SK-N-SH (cell line): ENCODE data around the gene TMCC2. TPM values are rescaled to one million over a fixed set of nuclear protein-coding genes. Genes with fewer than 3 reads are reported as not detected.

Experiments used
- CTCF ChIA-PET: fragments of 300-600, 350-600 bp; formaldehyde crosslinking; extraction: SDS; loops from one replicate; lab custom pipeline; 2021; lab: Yijun Ruan, JAX
- POLR2A ChIA-PET: fragments of 350-600 bp; sonication (Branson Sonifier 250); formaldehyde crosslinking; extraction: SDS; loops from one replicate; lab custom pipeline; 2020; ENCODE audit warnings: antibody characterized with exemption, inconsistent platforms; lab: Yijun Ruan, JAX
- DNase-seq: peaks from one replicate; pipeline ENCODE4 v3.0.0; 2012
- H2AFZ ChIP-seq: fragments of 200-600 bp; sonication (generic); 2 replicates; pipeline ENCODE4 v1.8.1; 2016; ENCODE audit warnings: antibody characterized with exemption, mild to moderate bottlenecking, low read depth
- H3F3A ChIP-seq: fragments of 200-600 bp; sonication (generic); replicated peaks from 2 replicates; pipeline ENCODE3; 2016; ENCODE audit warnings: antibody characterized with exemption, mild to moderate bottlenecking; ENCODE audit not compliant: insufficient read depth
- H3K27ac ChIP-seq, 2 experiments: fragments of 200-500 bp in 1 of 2; fragments of 200-600 bp in 1 of 2; sonication (Bioruptor generic) in 1 of 2; sonication (generic), shearing (Covaris generic) in 1 of 2; 2 replicates each; pipeline versions ENCODE4 v1.5.1 to v1.6.1; 2014 to 2016; ENCODE audit warnings: low read depth in 2 of 2, inconsistent platforms in 1 of 2, low read length in 1 of 2, mild to moderate bottlenecking in 1 of 2, mixed read lengths in 1 of 2
- H3K27me3 ChIP-seq: fragments of 200-600 bp; sonication (generic), shearing (Covaris generic); 2 replicates; pipeline ENCODE4 v1.6.1; 2016; ENCODE audit warnings: mixed run types; ENCODE audit not compliant: insufficient read depth
- H3K36me3 ChIP-seq, 2 experiments: fragments of 200-500 bp in 1 of 2; fragments of 200-600 bp in 1 of 2; sonication (Bioruptor generic) in 1 of 2; sonication (generic) in 1 of 2; replicated peaks in 1 of 2; 2 replicates each; pipeline versions ENCODE3 to v1.5.1; 2014 to 2016; ENCODE audit warnings: low read length in 1 of 2, mild to moderate bottlenecking in 1 of 2; ENCODE audit not compliant: insufficient read depth in 2 of 2, control insufficient read depth in 1 of 2
- H3K4me1 ChIP-seq, 2 experiments: fragments of 200-500 bp in 1 of 2; fragments of 200-600 bp in 1 of 2; sonication (Bioruptor generic) in 1 of 2; sonication (generic), shearing (Covaris generic) in 1 of 2; 2 replicates each; pipeline versions ENCODE4 v1.5.1 to v1.6.1; 2014 to 2016; ENCODE audit warnings: low read depth in 1 of 2, low read length in 1 of 2, mixed run types in 1 of 2; ENCODE audit not compliant: insufficient read depth in 2 of 2, control insufficient read depth in 1 of 2
- H3K4me2 ChIP-seq: fragments of 200-600 bp; sonication (generic), shearing (Covaris generic); 2 replicates; pipeline ENCODE4 v1.6.1; 2017; ENCODE audit warnings: mixed run types
- H3K4me3 ChIP-seq, 2 experiments: fragments of 200-500 bp in 1 of 2; fragments of 200-600 bp in 1 of 2; sonication (Bioruptor generic) in 1 of 2; sonication (generic), shearing (Covaris generic) in 1 of 2; 2 replicates each; pipeline versions ENCODE4 v1.5.1 to v1.8.1; 2014 to 2016; ENCODE audit warnings: low read depth in 2 of 2, inconsistent platforms in 1 of 2, low read length in 1 of 2, mild to moderate bottlenecking in 1 of 2, mixed read lengths in 1 of 2, moderate library complexity in 1 of 2
- H3K79me2 ChIP-seq: fragments of 200-600 bp; sonication (generic); 2 replicates; pipeline ENCODE4 v1.8.1; 2017; ENCODE audit warnings: mild to moderate bottlenecking; ENCODE audit not compliant: insufficient read depth
- H3K9ac ChIP-seq: fragments of 200-600 bp; sonication (generic); 2 replicates; pipeline ENCODE4 v1.6.1; 2017; ENCODE audit warnings: mixed run types
- H3K9me2 ChIP-seq: fragments of 200-600 bp; sonication (generic); 2 replicates; pipeline ENCODE4 v1.6.1; 2017; ENCODE audit warnings: mixed run types
- H3K9me3 ChIP-seq: fragments of 200-600 bp; sonication (generic); 2 replicates; pipeline ENCODE4 v1.6.1; 2017; ENCODE audit warnings: mixed run types, mild to moderate bottlenecking, moderate library complexity
- H4K20me1 ChIP-seq: fragments of 200-600 bp; sonication (generic); 2 replicates; pipeline ENCODE4 v1.6.1; 2017; ENCODE audit warnings: mild to moderate bottlenecking, mixed run types; ENCODE audit not compliant: insufficient read depth
- EP300 ChIP-seq, 2 experiments: IDR thresholded peaks; 2 replicates each; pipeline versions ENCODE4 v1.4.0 to v1.6.1; 2012; ENCODE audit warnings: borderline replicate concordance in 1 of 2, low read depth in 1 of 2, low read length in 1 of 2
- FOSL2 ChIP-seq: IDR thresholded peaks from 2 replicates; pipeline ENCODE4 v1.4.0; 2012; ENCODE audit warnings: low read depth, mild to moderate bottlenecking, moderate library complexity, borderline replicate concordance
- FOXJ3 ChIP-seq: sonication (generic); formaldehyde crosslinking; IDR thresholded peaks from 2 replicates; pipeline ENCODE4 v1.5.1; 2020; ENCODE audit warnings: mild to moderate bottlenecking, missing genetic modification reagents
- GABPA ChIP-seq: IDR thresholded peaks from 2 replicates; pipeline ENCODE4 v1.4.0; 2012; ENCODE audit warnings: low read depth, mild to moderate bottlenecking
- GATA2 ChIP-seq: sonication (generic); formaldehyde crosslinking; IDR thresholded peaks from 2 replicates; pipeline ENCODE4 v1.5.0; 2020; ENCODE audit warnings: mild to moderate bottlenecking, missing genetic modification reagents
- MEF2A ChIP-seq: IDR thresholded peaks from 2 replicates; pipeline ENCODE4 v1.4.0; 2012; ENCODE audit warnings: low read depth, borderline replicate concordance
- RCOR1 ChIP-seq: fragments of 150-350 bp; IDR thresholded peaks from 2 replicates; pipeline ENCODE4 v1.6.1; 2017; ENCODE audit warnings: antibody characterized with exemption, low read length
- RFX5 ChIP-seq: IDR thresholded peaks from 2 replicates; pipeline ENCODE4 v1.6.1; 2012; ENCODE audit warnings: mild to moderate bottlenecking, improper control_type of control experiment, low read length
- RXRA ChIP-seq: IDR thresholded peaks from 2 replicates; pipeline ENCODE4 v1.4.0; 2012; ENCODE audit warnings: low read depth, mild to moderate bottlenecking, borderline replicate concordance
- SMC3 ChIP-seq: IDR thresholded peaks from 2 replicates; pipeline ENCODE4 v1.6.1; 2012; ENCODE audit warnings: low read depth, low read length, improper control_type of control experiment
- TAF1 ChIP-seq: IDR thresholded peaks from 2 replicates; pipeline ENCODE4 v1.6.1; 2012; ENCODE audit warnings: low read depth, mild to moderate bottlenecking, low read length, moderate library complexity, borderline replicate concordance
- TCF12 ChIP-seq: IDR thresholded peaks from 2 replicates; pipeline ENCODE4 v1.4.0; 2012
- TEAD4 ChIP-seq: IDR thresholded peaks from 2 replicates; pipeline ENCODE4 v1.4.0; 2012; ENCODE audit warnings: mild to moderate bottlenecking, borderline replicate concordance; ENCODE audit not compliant: insufficient read depth
- YY1 ChIP-seq: IDR thresholded peaks from 2 replicates; pipeline ENCODE4 v1.4.0; 2012; ENCODE audit warnings: low read depth, mild to moderate bottlenecking
- WGBS: methylation state at CpG from one replicate; pipeline ENCODE4 v1.1.6; 2017; ENCODE audit warnings: low lambda C conversion rate; 5-methylcytosine and 5-hydroxymethylcytosine counted together
- polyA plus RNA-seq, 3 experiments: library from polyadenylated mRNA; depleted of rRNA; stranded (reverse); fragments of >200 nt; gene quantifications; 2 replicates each; pipeline ENCODE4 v1.2.3, GENCODE V29; 2012
- TF ChIP-seq, protein P1 (sequence below): IDR thresholded peaks from 2 replicates; pipeline ENCODE4 v1.4.0; 2012; ENCODE audit warnings: low read depth
- TF ChIP-seq, protein P2 (sequence below): IDR thresholded peaks from 2 replicates; pipeline ENCODE4 v1.4.0; 2012; ENCODE audit warnings: low read depth, borderline replicate concordance
- TF ChIP-seq, protein P3 (sequence below): IDR thresholded peaks from 2 replicates; pipeline ENCODE4; 2012

TMCC2 gene
- polyA plus RNA-seq, 1 of the 3 experiments (the other 2 are of a cell fraction) = 6.0 TPM

DNA sequence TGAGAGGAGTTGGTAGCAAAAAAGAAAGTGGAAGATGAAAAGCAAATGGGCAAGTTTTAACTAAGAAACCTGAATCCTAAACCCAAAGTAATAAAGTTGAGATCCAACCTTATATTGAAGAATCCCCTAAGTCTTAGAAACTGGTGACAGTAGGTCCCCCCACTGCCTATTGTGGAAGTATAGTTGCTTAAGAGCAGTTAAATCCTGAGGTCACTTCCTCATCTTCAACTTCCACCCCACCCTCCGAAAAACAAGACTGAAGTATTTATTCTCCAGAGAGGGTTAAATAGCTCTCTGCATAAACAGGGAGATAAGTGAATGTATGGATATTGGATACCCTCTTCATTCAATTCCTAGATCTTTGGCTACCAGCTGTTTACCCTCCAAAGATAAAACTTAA is 13.0 kb upstream of the TMCC2 start:
- H3K27ac ChIP-seq = no peak overlapping the region
- ChIA-PET CTCF (no interaction called here), POLR2A (no interaction called here)
- TF ChIP-seq FOXJ3 (CRISPR knock-in tag) (no peak), TEAD4 (no peak), RXRA (no peak), MEF2A (no peak), GABPA (no peak), RFX5 (no peak), TAF1 (no peak), RCOR1 (no peak), FOSL2 (no peak), YY1 (no peak), EP300 (IDR thresholded peaks at IDR 0.05; ENCODE audit: borderline replicate concordance in 1 of 2, low read depth in 1 of 2, low read length in 1 of 2) (no peak), SMC3 (no peak), GATA2 (CRISPR knock-in tag) (no peak), TCF12 (no peak)
- TF ChIP-seq, protein P1, sequence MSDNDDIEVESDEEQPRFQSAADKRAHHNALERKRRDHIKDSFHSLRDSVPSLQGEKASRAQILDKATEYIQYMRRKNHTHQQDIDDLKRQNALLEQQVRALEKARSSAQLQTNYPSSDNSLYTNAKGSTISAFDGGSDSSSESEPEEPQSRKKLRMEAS = no peak
- TF ChIP-seq, protein P2, sequence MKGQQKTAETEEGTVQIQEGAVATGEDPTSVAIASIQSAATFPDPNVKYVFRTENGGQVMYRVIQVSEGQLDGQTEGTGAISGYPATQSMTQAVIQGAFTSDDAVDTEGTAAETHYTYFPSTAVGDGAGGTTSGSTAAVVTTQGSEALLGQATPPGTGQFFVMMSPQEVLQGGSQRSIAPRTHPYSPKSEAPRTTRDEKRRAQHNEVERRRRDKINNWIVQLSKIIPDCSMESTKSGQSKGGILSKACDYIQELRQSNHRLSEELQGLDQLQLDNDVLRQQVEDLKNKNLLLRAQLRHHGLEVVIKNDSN = no peak
- TF ChIP-seq, protein P3, sequence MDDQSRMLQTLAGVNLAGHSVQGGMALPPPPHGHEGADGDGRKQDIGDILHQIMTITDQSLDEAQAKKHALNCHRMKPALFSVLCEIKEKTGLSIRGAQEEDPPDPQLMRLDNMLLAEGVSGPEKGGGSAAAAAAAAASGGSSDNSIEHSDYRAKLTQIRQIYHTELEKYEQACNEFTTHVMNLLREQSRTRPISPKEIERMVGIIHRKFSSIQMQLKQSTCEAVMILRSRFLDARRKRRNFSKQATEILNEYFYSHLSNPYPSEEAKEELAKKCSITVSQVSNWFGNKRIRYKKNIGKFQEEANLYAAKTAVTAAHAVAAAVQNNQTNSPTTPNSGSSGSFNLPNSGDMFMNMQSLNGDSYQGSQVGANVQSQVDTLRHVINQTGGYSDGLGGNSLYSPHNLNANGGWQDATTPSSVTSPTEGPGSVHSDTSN = no peak
- H3K9me3 ChIP-seq = no peaks in the 10 kb centered on the region
- H3K27me3 ChIP-seq = no peaks in the 10 kb centered on the region; the same call in 1 of the 2 replicates
- H3K4me1 ChIP-seq = peaks cover 3 to 5% of the 10 kb centered on the region in 2 experiments; a peak in 1 of 4 replicates
- WGBS = 76% methylated on average over 1 of the region's 1 CpG
- H3K36me3 ChIP-seq = no peaks in the 10 kb centered on the region
- H3K4me2 ChIP-seq = no peak overlapping the region
- H3K9me2 ChIP-seq = no peaks in the 10 kb centered on the region
- no peaks in the 10 kb centered on the region for H4K20me1 ChIP-seq
- H2AFZ ChIP-seq = peak overlapping the region; percentile 53; the same call in 1 of the 2 replicates
- no peak overlapping the region for H3K4me3 ChIP-seq
- no peak overlapping the region for H3K9ac ChIP-seq
- peaks cover 15% of the 10 kb centered on the region for H3K79me2 ChIP-seq
- no peaks in the 10 kb centered on the region for H3F3A ChIP-seq
- no peak for DNase-seq

DNA sequence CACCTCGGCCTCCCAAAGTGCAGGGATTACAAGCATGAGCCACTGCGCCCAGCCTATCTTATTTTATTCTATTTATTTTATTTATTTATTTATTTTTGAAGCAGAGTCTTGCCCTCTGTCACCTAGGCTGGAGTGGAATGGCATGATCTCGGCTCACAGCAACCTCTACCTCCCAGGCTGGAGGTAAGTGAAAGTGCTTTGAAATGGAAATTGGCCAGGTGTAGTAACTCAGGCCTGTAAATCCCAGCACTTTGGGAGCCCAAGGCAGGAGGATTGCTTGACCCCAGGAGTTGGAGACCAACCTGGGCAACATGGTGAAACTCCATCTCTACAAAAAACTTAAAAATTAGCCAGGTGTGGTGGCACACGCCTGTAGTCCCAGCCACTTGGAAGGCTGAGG is 11.2 kb upstream of the TMCC2 start:
- TF ChIP-seq TEAD4 = no peak
- TF ChIP-seq EP300 (IDR thresholded peaks at IDR 0.05; ENCODE audit: borderline replicate concordance in 1 of 2, low read depth in 1 of 2, low read length in 1 of 2) = no peak
- TF ChIP-seq RFX5 = no peak
- TF ChIP-seq, all 33 proteins: peak for 0
- Histone ChIP-seq H3K79me2 (no peaks in the 10 kb centered on the region), H3K4me2 (no peak overlapping the region), H3K27me3 (no peaks in the 10 kb centered on the region; the same call in 1 of the 2 replicates), H3K36me3 (no peaks in the 10 kb centered on the region), H2AFZ (no peak overlapping the region), H3K4me1 (peaks cover 0 to 3% of the 10 kb centered on the region in 2 experiments; a peak in 1 of 4 replicates), H3K9ac (no peak overlapping the region), H3K27ac (no peak overlapping the region), H3F3A (no peaks in the 10 kb centered on the region), H4K20me1 (no peaks in the 10 kb centered on the region), H3K4me3 (no peak overlapping the region), H3K9me2 (no peaks in the 10 kb centered on the region), H3K9me3 (no peaks in the 10 kb centered on the region)
- POLR2A ChIA-PET = no interaction called here
- CTCF ChIA-PET = no interaction called here
- 72% methylated on average over 4 of the region's 4 CpGs for WGBS
- DNase-seq = no peak
